Neural cell (in vitro differentiated cells): Measurements from ENCODE around the gene SLC6A4.

Source experiments
- CTCF ChIP-seq: fragments of 450-650 bp; IDR thresholded peaks from 2 replicates; pipeline ENCODE4 v1.5.1; 2014; ENCODE audit warnings: antibody characterized with exemption, mild to moderate bottlenecking, moderate library complexity; ENCODE audit not compliant: poor library complexity, severe bottlenecking
- EZH2 ChIP-seq: fragments of 200-600, 300-800 bp; shearing (Covaris generic), sonication (generic); IDR thresholded peaks from 2 replicates; pipeline ENCODE4 v1.6.1; 2014; ENCODE audit warnings: antibody characterized with exemption, low read length, borderline replicate concordance, mild to moderate bottlenecking; ENCODE audit not compliant: insufficient read depth, poor library complexity, severe bottlenecking
- POLR2AphosphoS5 ChIP-seq: IDR thresholded peaks from 2 replicates; pipeline ENCODE4 v1.6.1; 2012
- RAD21 ChIP-seq: fragments of 450-650 bp; conservative IDR thresholded peaks from 2 replicates; pipeline ENCODE4 v1.6.1; 2014; ENCODE audit warnings: antibody characterized with exemption, mild to moderate bottlenecking, moderate library complexity
- REST ChIP-seq: IDR thresholded peaks from 2 replicates; pipeline ENCODE4 v1.6.1; 2012; ENCODE audit warnings: borderline replicate concordance

GRCh38 chr17:30234964-30235363 is 533 bp downstream of the SLC6A4 start:
- TF ChIP-seq CTCF = no peak
- no peak for TF ChIP-seq RAD21
- TF ChIP-seq REST = no peak
- no peak for TF ChIP-seq POLR2AphosphoS5
- no peak for TF ChIP-seq EZH2
